ENCODE measurements around the gene CUTA. TPM values are rescaled to one million over a fixed set of nuclear protein-coding genes. Genes with fewer than 3 reads are reported as not detected.

Gene CUTA
- total RNA-seq, 2 experiments from 2014 or later, result 164 to 175 TPM

DNA sequence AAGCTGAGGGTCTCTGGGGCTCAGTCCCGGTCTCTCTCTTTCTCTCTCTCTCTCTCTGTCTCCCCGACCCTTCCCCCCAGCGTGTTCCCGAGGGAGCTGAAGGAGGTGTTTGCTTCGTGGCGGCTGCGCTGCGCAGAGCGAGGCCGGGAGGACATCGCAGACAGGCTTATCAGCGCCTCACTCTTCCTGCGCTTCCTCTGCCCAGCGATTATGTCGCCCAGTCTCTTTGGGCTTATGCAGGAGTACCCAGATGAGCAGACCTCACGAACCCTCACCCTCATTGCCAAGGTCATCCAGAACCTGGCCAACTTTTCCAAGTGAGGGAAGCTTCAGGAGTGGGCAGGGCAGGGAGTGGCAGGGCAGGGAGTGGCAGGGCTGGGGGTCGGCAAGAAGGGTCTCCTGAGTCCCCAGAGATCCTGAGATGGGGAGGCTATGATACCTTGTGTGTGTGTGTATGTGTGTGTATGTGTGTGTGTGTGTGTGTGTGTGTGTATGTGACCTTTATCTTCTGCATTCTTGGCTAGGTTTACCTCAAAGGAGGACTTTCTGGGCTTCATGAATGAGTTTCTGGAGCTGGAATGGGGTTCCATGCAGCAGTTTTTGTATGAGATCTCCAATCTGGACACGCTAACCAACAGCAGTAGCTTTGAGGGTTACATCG is 22.9 kb upstream of the CUTA start:
- H3K4me3 ChIP-seq (ENCODE audit: low read depth, low read length, poor library complexity, severe bottlenecking), result no peak overlapping the region
- H4K20me1 ChIP-seq (ENCODE audit: insufficient read depth, low read length), result no peaks in the 10 kb centered on the region
- POLR2A ChIA-PET, result no interaction called here
- no peak overlapping the region for H3K4me2 ChIP-seq (ENCODE audit: low read length)
- H3K9me3 ChIP-seq (ENCODE audit: low read length), result no peaks in the 10 kb centered on the region
- H3K9me2 ChIP-seq (ENCODE audit: insufficient read depth, low read length), result no peaks in the 10 kb centered on the region
- peaks cover 82% of the 10 kb centered on the region for H3K36me3 ChIP-seq (ENCODE audit: insufficient read depth, low read length)
- H3K4me1 ChIP-seq (ENCODE audit: insufficient read depth, low read length, poor library complexity, severe bottlenecking), result no peaks in the 10 kb centered on the region
- TF ChIP-seq, protein P1, sequence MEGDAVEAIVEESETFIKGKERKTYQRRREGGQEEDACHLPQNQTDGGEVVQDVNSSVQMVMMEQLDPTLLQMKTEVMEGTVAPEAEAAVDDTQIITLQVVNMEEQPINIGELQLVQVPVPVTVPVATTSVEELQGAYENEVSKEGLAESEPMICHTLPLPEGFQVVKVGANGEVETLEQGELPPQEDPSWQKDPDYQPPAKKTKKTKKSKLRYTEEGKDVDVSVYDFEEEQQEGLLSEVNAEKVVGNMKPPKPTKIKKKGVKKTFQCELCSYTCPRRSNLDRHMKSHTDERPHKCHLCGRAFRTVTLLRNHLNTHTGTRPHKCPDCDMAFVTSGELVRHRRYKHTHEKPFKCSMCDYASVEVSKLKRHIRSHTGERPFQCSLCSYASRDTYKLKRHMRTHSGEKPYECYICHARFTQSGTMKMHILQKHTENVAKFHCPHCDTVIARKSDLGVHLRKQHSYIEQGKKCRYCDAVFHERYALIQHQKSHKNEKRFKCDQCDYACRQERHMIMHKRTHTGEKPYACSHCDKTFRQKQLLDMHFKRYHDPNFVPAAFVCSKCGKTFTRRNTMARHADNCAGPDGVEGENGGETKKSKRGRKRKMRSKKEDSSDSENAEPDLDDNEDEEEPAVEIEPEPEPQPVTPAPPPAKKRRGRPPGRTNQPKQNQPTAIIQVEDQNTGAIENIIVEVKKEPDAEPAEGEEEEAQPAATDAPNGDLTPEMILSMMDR (conservative IDR thresholded peaks at IDR 0.05; ENCODE audit: low read length), result no peak
- TF ChIP-seq EZH2phosphoT487 (IDR thresholded peaks at IDR 0.05; ENCODE audit: borderline replicate concordance, low read depth, low read length), result no peak
- H2AFZ ChIP-seq (ENCODE audit: low read length), result no peak overlapping the region
- DNase-seq (ENCODE audit: low spot score), result no peak
- H3K79me2 ChIP-seq (ENCODE audit: insufficient read depth, low read depth, low read length), result no peaks in the 10 kb centered on the region
- TSS peak; percentile 47 for BruUV-seq (replicated peaks)
- intact Hi-C loops (cut with micrococcal nuclease; ENCODE audit: unreplicated experiment), result no loop called here
- CTCF ChIA-PET (ENCODE audit: unreplicated experiment), result no interaction called here
- no peak overlapping the region for H3K27ac ChIP-seq (ENCODE audit: low read depth, low read length, poor library complexity, severe bottlenecking)

DNA sequence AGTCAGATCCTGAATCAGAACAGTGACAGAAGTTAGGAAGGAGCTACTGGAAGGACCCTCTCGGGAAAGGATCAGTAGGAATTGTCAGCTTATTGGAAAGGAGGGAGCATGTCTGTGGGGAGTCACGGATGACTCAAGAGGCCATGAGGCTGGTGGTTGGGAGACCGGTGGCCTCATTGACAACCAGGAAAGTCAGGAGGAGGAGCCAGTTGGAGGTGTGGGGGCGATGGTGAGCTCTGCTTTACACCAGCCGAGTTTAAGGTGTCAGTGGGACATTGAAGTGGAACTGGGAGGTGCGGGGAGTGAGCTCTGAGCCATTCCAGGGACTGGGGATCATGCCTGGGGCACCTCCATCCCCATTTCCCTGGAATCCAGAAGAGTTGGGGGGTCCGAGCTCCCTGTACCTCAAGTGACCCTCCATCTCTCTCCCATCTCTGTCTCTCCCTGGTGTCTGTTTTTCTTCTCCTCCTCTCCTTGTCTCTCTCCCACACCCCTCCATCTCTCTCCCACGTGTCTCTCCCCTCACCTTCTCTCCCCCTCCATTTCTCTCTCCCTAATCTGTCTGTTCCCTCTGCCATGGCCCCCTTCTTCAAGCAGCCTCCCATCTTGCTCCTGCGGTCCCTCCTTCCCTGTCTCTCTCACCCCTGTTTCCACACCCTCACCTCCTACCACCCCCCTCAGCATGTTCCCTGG is 22.2 kb upstream of the CUTA start:
- BruUV-seq (replicated peaks), result no TSS peak
- no peaks in the 10 kb centered on the region for H4K20me1 ChIP-seq (ENCODE audit: insufficient read depth, low read length)
- no peak for DNase-seq (ENCODE audit: low spot score)
- no peaks in the 10 kb centered on the region for H3K9me3 ChIP-seq (ENCODE audit: low read length)
- H3K4me1 ChIP-seq (ENCODE audit: insufficient read depth, low read length, poor library complexity, severe bottlenecking), result no peaks in the 10 kb centered on the region
- H3K36me3 ChIP-seq (ENCODE audit: insufficient read depth, low read length), result peaks cover 87% of the 10 kb centered on the region
- H2AFZ ChIP-seq (ENCODE audit: low read length), result no peak overlapping the region
- H3K4me3 ChIP-seq (ENCODE audit: low read depth, low read length, poor library complexity, severe bottlenecking), result no peak overlapping the region
- no peak overlapping the region for H3K27ac ChIP-seq (ENCODE audit: low read depth, low read length, poor library complexity, severe bottlenecking)
- no peaks in the 10 kb centered on the region for H3K9me2 ChIP-seq (ENCODE audit: insufficient read depth, low read length)
- no peaks in the 10 kb centered on the region for H3K79me2 ChIP-seq (ENCODE audit: insufficient read depth, low read depth, low read length)
- H3K4me2 ChIP-seq (ENCODE audit: low read length), result no peak overlapping the region
- no peak for TF ChIP-seq EZH2phosphoT487 (IDR thresholded peaks at IDR 0.05; ENCODE audit: borderline replicate concordance, low read depth, low read length)
- TF ChIP-seq, protein P1 (conservative IDR thresholded peaks at IDR 0.05; ENCODE audit: low read length), result no peak
- POLR2A ChIA-PET, result interaction anchor here (0.9 to 1.0 kb wide), 2 partner anchors 9 to 14 kb away, joined by 3 read pairs; partner anchors contain the start of gene ZBTB9
- CTCF ChIA-PET (ENCODE audit: unreplicated experiment), result no interaction called here
- intact Hi-C loops (cut with micrococcal nuclease; ENCODE audit: unreplicated experiment), result no loop called here

Data from OCI-LY7 (cell line).